IMR-90 (cell line): ENCODE results near the gene WSB1. TPM values are rescaled to one million over a fixed set of nuclear protein-coding genes. Genes with fewer than 3 reads are reported as not detected.

Source experiments
- ATAC-seq: fragments of 200-7000 bp; cut with Tn5 transposase; 2 replicates; pipeline ENCODE4 v1.9.1; 2020; ENCODE audit warnings: low read depth, mild to moderate bottlenecking, moderate library complexity
- BruUV-seq: library from RNA; stranded (reverse); fragments of 400-500 nt; replicated peaks from 2 replicates; lab custom pipeline; 2021; lab: Mats Ljungman, UMichigan
- CTCF ChIA-PET: fragments of 300-600 bp; formaldehyde crosslinking; extraction: SDS; loops from one replicate; lab custom pipeline; 2021; ENCODE audit warnings: antibody characterized with exemption; lab: Yijun Ruan, JAX
- POLR2A ChIA-PET: fragments of 300-600 bp; sonication (Branson Sonifier 250); formaldehyde crosslinking; loops from one replicate; lab custom pipeline; 2022; ENCODE audit warnings: antibody characterized with exemption; ENCODE audit not compliant: unreplicated experiment; lab: Charles Lee
- DNase-seq: peaks from one replicate; pipeline ENCODE4 v3.0.0; 2013
- H2AFZ ChIP-seq: replicated peaks from 2 replicates; pipeline ENCODE3; 2013; ENCODE audit warnings: low read length, mild to moderate bottlenecking; ENCODE audit not compliant: poor library complexity
- H2AK5ac ChIP-seq: 2 replicates; pipeline ENCODE4 v1.6.1; 2013; ENCODE audit warnings: low read depth, low read length, inconsistent platforms
- H2AK9ac ChIP-seq: replicated peaks from 2 replicates; pipeline ENCODE3; 2013; ENCODE audit warnings: mild to moderate bottlenecking, low read depth, low read length, moderate library complexity; ENCODE audit not compliant: poor library complexity
- H2BK120ac ChIP-seq: 2 replicates; pipeline ENCODE4 v1.6.1; 2013; ENCODE audit warnings: low read depth, low read length, inconsistent platforms
- H2BK15ac ChIP-seq: 3 replicates; pipeline ENCODE4 v1.6.1; 2013; ENCODE audit warnings: low read depth, low read length, inconsistent platforms
- H2BK20ac ChIP-seq: 2 replicates; pipeline ENCODE4 v1.6.1; 2013; ENCODE audit warnings: low read depth, mild to moderate bottlenecking, inconsistent platforms, low read length, moderate library complexity
- H2BK5ac ChIP-seq: 2 replicates; pipeline ENCODE4 v1.6.1; 2013; ENCODE audit warnings: mild to moderate bottlenecking, low read depth, low read length, inconsistent platforms; ENCODE audit not compliant: poor library complexity, severe bottlenecking
- H3K14ac ChIP-seq: replicated peaks from 2 replicates; pipeline ENCODE4 v1.6.1; 2013; ENCODE audit warnings: low read depth, low read length, inconsistent platforms
- H3K18ac ChIP-seq: 2 replicates; pipeline ENCODE4 v1.6.1; 2013; ENCODE audit warnings: low read depth, low read length, control low read depth
- H3K23ac ChIP-seq: 2 replicates; pipeline ENCODE4 v1.6.1; 2013; ENCODE audit warnings: low read depth, low read length, inconsistent platforms
- H3K27ac ChIP-seq: 2 replicates; pipeline ENCODE4 v1.5.1; 2013; ENCODE audit warnings: mild to moderate bottlenecking, control low read depth, low read length; ENCODE audit not compliant: insufficient read depth
- H3K27me3 ChIP-seq: 2 replicates; pipeline ENCODE4 v1.6.1; 2013; ENCODE audit warnings: low read length; ENCODE audit not compliant: control insufficient read depth, insufficient read depth
- H3K36me3 ChIP-seq: 2 replicates; pipeline ENCODE4 v1.6.1; 2013; ENCODE audit warnings: low read length, mixed read lengths; ENCODE audit not compliant: control insufficient read depth, insufficient read depth
- H3K4ac ChIP-seq: 2 replicates; pipeline ENCODE4 v1.6.1; 2013; ENCODE audit warnings: low read depth, low read length, inconsistent platforms
- H3K4me1 ChIP-seq: 2 replicates; pipeline ENCODE4 v1.6.1; 2013; ENCODE audit warnings: low read length, mixed read lengths; ENCODE audit not compliant: control insufficient read depth, insufficient read depth
- H3K4me2 ChIP-seq: 2 replicates; pipeline ENCODE4 v1.6.1; 2013; ENCODE audit warnings: low read depth, mild to moderate bottlenecking, control low read depth, low read length, moderate library complexity
- H3K4me3 ChIP-seq: 2 replicates; pipeline ENCODE4 v1.5.1; 2013; ENCODE audit warnings: low read depth, mild to moderate bottlenecking, control low read depth, low read length, moderate library complexity; ENCODE audit not compliant: insufficient read depth
- H3K56ac ChIP-seq: 2 replicates; pipeline ENCODE4 v1.6.1; 2013; ENCODE audit warnings: low read length, inconsistent platforms; ENCODE audit not compliant: insufficient read depth; ENCODE audit errors: extremely low read depth
- H3K79me1 ChIP-seq, 2 experiments: 2 replicates each; pipeline ENCODE4 v1.6.1; 2013; ENCODE audit warnings: low read length in 2 of 2, inconsistent platforms in 1 of 2, low read depth in 1 of 2
- H3K9ac ChIP-seq: 2 replicates; pipeline ENCODE4 v1.6.1; 2013; ENCODE audit warnings: low read depth, low read length, control low read depth
- H3K9me1 ChIP-seq: 2 replicates; pipeline ENCODE4 v1.6.1; 2013; ENCODE audit warnings: low read length, inconsistent platforms; ENCODE audit not compliant: insufficient read depth
- H3K9me3 ChIP-seq: 2 replicates; pipeline ENCODE4 v1.6.1; 2013; ENCODE audit warnings: low read length; ENCODE audit not compliant: control insufficient read depth, insufficient read depth
- H4K20me1 ChIP-seq: 2 replicates; pipeline ENCODE4 v1.6.1; 2013; ENCODE audit warnings: low read length, inconsistent platforms; ENCODE audit not compliant: insufficient read depth
- H4K5ac ChIP-seq: 2 replicates; pipeline ENCODE4 v1.6.1; 2013; ENCODE audit warnings: mild to moderate bottlenecking, low read depth, low read length, control low read depth
- H4K8ac ChIP-seq, 2 experiments: 2 replicates each; pipeline ENCODE4 v1.6.1; 2013; ENCODE audit warnings: low read depth in 2 of 2, low read length in 2 of 2, control low read depth in 1 of 2, inconsistent platforms in 1 of 2
- H4K91ac ChIP-seq: 2 replicates; pipeline ENCODE4 v1.6.1; 2013; ENCODE audit warnings: low read depth, low read length, inconsistent platforms; ENCODE audit not compliant: insufficient read depth
- CHD1 ChIP-seq: IDR thresholded peaks from 2 replicates; pipeline ENCODE4 v1.6.1; 2012; ENCODE audit warnings: low read depth, low read length, improper control_type of control experiment
- FOS ChIP-seq: fragments of 150-350 bp; IDR thresholded peaks from 2 replicates; pipeline ENCODE4 v1.6.1; 2016; ENCODE audit warnings: low read depth, low read length
- MAFK ChIP-seq: IDR thresholded peaks from 2 replicates; pipeline ENCODE4 v1.6.1; 2012; ENCODE audit warnings: low read depth, low read length, improper control_type of control experiment
- MXI1 ChIP-seq: IDR thresholded peaks from 2 replicates; pipeline ENCODE4 v1.6.1; 2012; ENCODE audit warnings: low read depth, mild to moderate bottlenecking, low read length, moderate library complexity, borderline replicate concordance
- NFE2L2 ChIP-seq: fragments of 150-350 bp; IDR thresholded peaks from 2 replicates; pipeline ENCODE4 v1.6.1; 2016; ENCODE audit warnings: low read depth, mild to moderate bottlenecking, low read length
- POLR2A ChIP-seq: IDR thresholded peaks from 2 replicates; pipeline ENCODE4 v1.6.1; 2012; ENCODE audit warnings: mild to moderate bottlenecking, low read depth, low read length
- RFX5 ChIP-seq: IDR thresholded peaks from 2 replicates; pipeline ENCODE4 v1.8.0; 2012; ENCODE audit warnings: low read depth, mild to moderate bottlenecking, low read length, moderate library complexity
- WGBS, 2 experiments: methylation state at CpG; one replicate each; pipeline versions ENCODE4 v1.1.5 to v1.1.7; 2013; ENCODE audit warnings: missing lambda C conversion rate in 2 of 2; ENCODE audit not compliant: insufficient read length in 1 of 2; ENCODE audit errors: extremely low coverage in 2 of 2; 5-methylcytosine and 5-hydroxymethylcytosine counted together
- dilution Hi-C: fragments of 300-500 bp; cut with HindIII; formaldehyde crosslinking; loops from one replicate; pipeline ENCODE4 v1.14.3; 2018; ENCODE audit warnings: low sequenced_read_pairs; ENCODE audit not compliant: unreplicated experiment
- in situ Hi-C: fragments of 300-500 bp; cut with MboI; formaldehyde crosslinking; loops from 3 replicates; pipeline ENCODE4 v1.14.3; 2019; ENCODE audit warnings: low sequenced_read_pairs, inconsistent platforms, mixed read lengths
- intact Hi-C: fragments of 100-400 bp; cut with micrococcal nuclease; formaldehyde crosslinking; loops from 2 replicates; pipeline ENCODE4 v1.10.0; 2022
- polyA plus RNA-seq, 3 experiments: library from polyadenylated mRNA; depleted of rRNA; stranded (reverse); fragments of >200 nt; gene quantifications; 2 replicates each; pipeline ENCODE4 v1.2.3, GENCODE V29; 2012; ENCODE audit warnings: low replicate concordance in 1 of 3
- total RNA-seq: library from RNA; depleted of rRNA; stranded (reverse); fragments of >200 nt; gene quantifications from 2 replicates; pipeline ENCODE4 v1.2.3, GENCODE V29; 2012
- TF ChIP-seq, protein P1 (sequence below): conservative IDR thresholded peaks from 2 replicates; pipeline ENCODE4 v1.5.1; 2012; ENCODE audit warnings: mild to moderate bottlenecking, low read depth, low read length, improper control_type of control experiment

Gene WSB1
- total and polyA plus RNA-seq, 2 of the 4 experiments (the other 2 are of a cell fraction) = 140 to 266 TPM

- H2BK15ac ChIP-seq = no peak overlapping the region
- dilution Hi-C loops = no loop called here
- no peaks in the 10 kb centered on the region for H3K9me3 ChIP-seq
- no peak overlapping the region for H2AK9ac ChIP-seq
- no peak overlapping the region for H3K23ac ChIP-seq
- H3K4me2 ChIP-seq = no peak overlapping the region
- DNase-seq (no peak), ATAC-seq (no peak)
- H3K27ac ChIP-seq = no peak overlapping the region
- ChIA-PET POLR2A (no interaction called here), CTCF (no interaction called here)
- H3K9ac ChIP-seq = no peak overlapping the region
- H4K8ac ChIP-seq = no peak overlapping the region
- no peak overlapping the region for H2BK20ac ChIP-seq
- no peak overlapping the region for H4K5ac ChIP-seq
- H2BK5ac ChIP-seq = no peak overlapping the region
- no peak overlapping the region for H3K18ac ChIP-seq
- no peak overlapping the region for H4K91ac ChIP-seq
- WGBS, 2 experiments = no CpG with 5 or more reads among the region's 2 CpGs
- H3K4ac ChIP-seq = no peak overlapping the region
- H3K4me1 ChIP-seq = peaks cover 2% of the 10 kb centered on the region; the same call in 1 of the 2 replicates
- intact Hi-C loops = no loop called here
- no peak overlapping the region for H2BK120ac ChIP-seq
- H3K9me1 ChIP-seq = peaks cover 1% of the 10 kb centered on the region; the same call in 1 of the 2 replicates
- H2AK5ac ChIP-seq = no peak overlapping the region
- no peaks in the 10 kb centered on the region for H4K20me1 ChIP-seq
- H2AFZ ChIP-seq = no peak overlapping the region
- in situ Hi-C loops = no loop called here
- peaks cover 1 to 2% of the 10 kb centered on the region in 2 experiments; a peak in 2 of 4 replicates for H3K79me1 ChIP-seq
- no peaks in the 10 kb centered on the region for H3K36me3 ChIP-seq
- H3K4me3 ChIP-seq = no peak overlapping the region
- no peak for TF ChIP-seq POLR2A
- no peak for TF ChIP-seq FOS
- TF ChIP-seq NFE2L2 = no peak
- TF ChIP-seq MXI1 = no peak
- no peak for TF ChIP-seq CHD1
- TF ChIP-seq MAFK = no peak
- TF ChIP-seq, protein P1, sequence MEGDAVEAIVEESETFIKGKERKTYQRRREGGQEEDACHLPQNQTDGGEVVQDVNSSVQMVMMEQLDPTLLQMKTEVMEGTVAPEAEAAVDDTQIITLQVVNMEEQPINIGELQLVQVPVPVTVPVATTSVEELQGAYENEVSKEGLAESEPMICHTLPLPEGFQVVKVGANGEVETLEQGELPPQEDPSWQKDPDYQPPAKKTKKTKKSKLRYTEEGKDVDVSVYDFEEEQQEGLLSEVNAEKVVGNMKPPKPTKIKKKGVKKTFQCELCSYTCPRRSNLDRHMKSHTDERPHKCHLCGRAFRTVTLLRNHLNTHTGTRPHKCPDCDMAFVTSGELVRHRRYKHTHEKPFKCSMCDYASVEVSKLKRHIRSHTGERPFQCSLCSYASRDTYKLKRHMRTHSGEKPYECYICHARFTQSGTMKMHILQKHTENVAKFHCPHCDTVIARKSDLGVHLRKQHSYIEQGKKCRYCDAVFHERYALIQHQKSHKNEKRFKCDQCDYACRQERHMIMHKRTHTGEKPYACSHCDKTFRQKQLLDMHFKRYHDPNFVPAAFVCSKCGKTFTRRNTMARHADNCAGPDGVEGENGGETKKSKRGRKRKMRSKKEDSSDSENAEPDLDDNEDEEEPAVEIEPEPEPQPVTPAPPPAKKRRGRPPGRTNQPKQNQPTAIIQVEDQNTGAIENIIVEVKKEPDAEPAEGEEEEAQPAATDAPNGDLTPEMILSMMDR = no peak
- no peak for TF ChIP-seq RFX5
- BruUV-seq = no TSS peak
- peaks cover 3% of the 10 kb centered on the region; the same call in 1 of the 2 replicates for H3K27me3 ChIP-seq
- no peak overlapping the region for H3K56ac ChIP-seq
- no peak overlapping the region for H3K14ac ChIP-seq
These were observed 5.7 kb upstream of the WSB1 start for GRCh38 chr17:27288183-27288582.
